K562 (cell line): Measurements from ENCODE around the gene DAD1. TPM values are rescaled to one million over a fixed set of nuclear protein-coding genes. Genes with fewer than 3 reads are reported as not detected.

Experiments
- ATAC-seq: fragments of 200-7000 bp; cut with Tn5 transposase; 3 replicates; pipeline ENCODE4 v1.9.1; 2020; ENCODE audit warnings: moderate library complexity
- BruUV-seq: library from RNA; stranded (reverse); fragments of 400-500 nt; replicated peaks from 2 replicates; lab custom pipeline; 2021; lab: Mats Ljungman, UMichigan
- CTCF ChIA-PET: fragments of 300-600 bp; formaldehyde crosslinking; extraction: SDS; loops from one replicate; lab custom pipeline; 2021; ENCODE audit warnings: low intra/inter-chr PET ratio; lab: Yijun Ruan, JAX
- POLR2A ChIA-PET: fragments of 300-600, 350-650 bp; sonication (Branson Sonifier 250); formaldehyde crosslinking; extraction: SDS; loops from one replicate; lab custom pipeline; 2021; ENCODE audit warnings: antibody characterized with exemption, inconsistent platforms; lab: Yijun Ruan, JAX
- DNase-seq, 4 experiments: peaks; one replicate each; pipeline versions ENCODE4 v3.0.0 to v3.0.0-alpha.2; 2011 to 2018; ENCODE audit warnings: low spot score in 3 of 4, mixed read lengths in 3 of 4; ENCODE audit errors: extremely low read depth in 1 of 4
- FAIRE-seq: peaks from 2 replicates; lab custom pipeline; 2011; peaks lifted over from hg19 to GRCh38; lab: Jason Lieb, UNC
- H2AFZ ChIP-seq: 2 replicates; pipeline ENCODE4 v1.6.0; 2011; ENCODE audit warnings: low read depth, low read length, control low read depth, inconsistent platforms
- H3K27ac ChIP-seq: fragments of 200-600 bp; 3 replicates; pipeline ENCODE4 v1.8.0; 2011; ENCODE audit warnings: low read depth, mild to moderate bottlenecking, control low read depth, inconsistent platforms, low read length, moderate library complexity, mixed read lengths; ENCODE audit errors: extremely low read depth
- H3K27me3 ChIP-seq, 2 experiments: fragments of 300-600 bp in 1 of 2; 2 replicates in 1 of 2; 3 replicates in 1 of 2; pipeline versions ENCODE4 v1.6.0 to v1.8.0; 2011; ENCODE audit warnings: inconsistent platforms in 2 of 2, low read length in 2 of 2, mild to moderate bottlenecking in 1 of 2, mixed read lengths in 1 of 2, moderate library complexity in 1 of 2; ENCODE audit not compliant: control insufficient read depth in 2 of 2, insufficient read depth in 2 of 2
- H3K36me3 ChIP-seq: fragments of 300-600 bp; 3 replicates; pipeline ENCODE4 v1.8.0; 2011; ENCODE audit warnings: mild to moderate bottlenecking, low read length, inconsistent platforms; ENCODE audit not compliant: control insufficient read depth, insufficient read depth
- H3K4me1 ChIP-seq, 2 experiments: fragments of 200-600 bp in 1 of 2; replicated peaks in 1 of 2; 2 replicates in 1 of 2; 3 replicates in 1 of 2; pipeline versions ENCODE4 v1.5.1 to v1.8.0; 2011; ENCODE audit warnings: inconsistent platforms in 2 of 2, low read length in 2 of 2, mild to moderate bottlenecking in 1 of 2, mixed read lengths in 1 of 2, moderate library complexity in 1 of 2; ENCODE audit not compliant: control insufficient read depth in 2 of 2, insufficient read depth in 2 of 2
- H3K4me2 ChIP-seq: 2 replicates; pipeline ENCODE4 v1.6.1; 2011; ENCODE audit warnings: low read length, control low read depth, inconsistent platforms, mixed read lengths; ENCODE audit not compliant: insufficient read depth
- H3K4me3 ChIP-seq: fragments of 200-600 bp; sonication (generic), shearing (Covaris generic); 2 replicates; pipeline ENCODE4 v1.5.1; 2016; ENCODE audit warnings: control low read depth, inconsistent platforms
- H3K79me2 ChIP-seq: fragments of 200-600 bp; 3 replicates; pipeline ENCODE4 v1.8.0; 2011; ENCODE audit warnings: low read length, inconsistent platforms; ENCODE audit not compliant: control insufficient read depth, insufficient read depth
- H3K9ac ChIP-seq, 2 experiments: 2 replicates each; pipeline versions ENCODE4 v1.6.0 to v1.6.1; 2011; ENCODE audit warnings: low read depth in 2 of 2, low read length in 2 of 2, control low read depth in 1 of 2, inconsistent platforms in 1 of 2, mild to moderate bottlenecking in 1 of 2, mixed read lengths in 1 of 2; ENCODE audit not compliant: insufficient read depth in 1 of 2
- H3K9me1 ChIP-seq: one replicate; pipeline ENCODE4 v1.6.0; 2011; ENCODE audit warnings: inconsistent platforms, mild to moderate bottlenecking, low read length, moderate library complexity; ENCODE audit not compliant: control insufficient read depth, insufficient read depth
- H3K9me3 ChIP-seq: replicated peaks from 2 replicates; pipeline ENCODE4 v1.5.1; 2011; ENCODE audit warnings: low read depth, low read length, inconsistent platforms; ENCODE audit not compliant: control insufficient read depth, insufficient read depth
- H4K20me1 ChIP-seq: replicated peaks from 2 replicates; pipeline ENCODE4 v1.6.1; 2011; ENCODE audit warnings: low read length, inconsistent platforms, mixed read lengths; ENCODE audit not compliant: control insufficient read depth, insufficient read depth
- JUNB ChIP-seq: fragments of 450-650 bp; formaldehyde crosslinking; conservative IDR thresholded peaks from 2 replicates; pipeline ENCODE4 v1.4.0; 2020; ENCODE audit warnings: mild to moderate bottlenecking
- ZNF655 ChIP-seq: fragments of 250-450 bp; sonication (Bioruptor Pico); IDR thresholded peaks from 2 replicates; pipeline ENCODE4 v1.5.0; 2021
- WGBS: fragments of 100-300 bp; shearing (Covaris generic); methylation state at CpG from one replicate; pipeline ENCODE4 v1.1.6; 2016; ENCODE audit warnings: low coverage, mixed read lengths; ENCODE audit not compliant: insufficient coverage; ENCODE audit errors: missing lambda C conversion rate; 5-methylcytosine and 5-hydroxymethylcytosine counted together
- in situ Hi-C: fragments of 300-500 bp; cut with MboI; formaldehyde crosslinking; loops from 4 replicates; pipeline ENCODE4 v1.15.0; 2018; ENCODE audit warnings: inconsistent platforms, mixed read lengths
- intact Hi-C: fragments of 100-400 bp; cut with micrococcal nuclease; formaldehyde crosslinking; loops from 2 replicates; pipeline ENCODE4 v1.14.2; 2022
- polyA plus RNA-seq, 8 experiments: library from polyadenylated mRNA; depleted of rRNA in 4 of 8; stranded (reverse) in 5 of 8; unstranded in 3 of 8; fragments of >200 nt; fragmentation: Nextera tagmentation in 2 of 8; fragmentation: Illumina TruSeq in 1 of 8; extraction: Ambion mirVana in 2 of 8; extraction: Trizol in 1 of 8; gene quantifications; 2 replicates each; pipeline versions ENCODE4 v1.2.1 to v1.2.3, GENCODE V29; 2011 to 2014; ENCODE audit warnings: inconsistent platforms in 1 of 8, missing spikeins in 1 of 8
- total RNA-seq, 7 experiments: library from RNA; depleted of rRNA in 6 of 7; stranded (reverse); fragments of >200 nt in 6 of 7; fragmentation: Illumina TruSeq in 2 of 7; extraction: Trizol in 2 of 7; gene quantifications; 2 replicates each; pipeline versions ENCODE4 v1.2.1 to v1.2.3, GENCODE V29; 2011 to 2021; ENCODE audit warnings: low replicate concordance in 1 of 7
- TF ChIP-seq, protein P1 (sequence below): fragments of 250-450 bp; sonication (Bioruptor Pico); IDR thresholded peaks from 2 replicates; pipeline ENCODE4 v1.4.0; 2020

Gene DAD1
- total and polyA plus RNA-seq, 9 of the 15 experiments (the other 6 are each of a cell fraction or from before 2014, with no cell fraction given): 104 to 617 (median 222) TPM

DNA sequence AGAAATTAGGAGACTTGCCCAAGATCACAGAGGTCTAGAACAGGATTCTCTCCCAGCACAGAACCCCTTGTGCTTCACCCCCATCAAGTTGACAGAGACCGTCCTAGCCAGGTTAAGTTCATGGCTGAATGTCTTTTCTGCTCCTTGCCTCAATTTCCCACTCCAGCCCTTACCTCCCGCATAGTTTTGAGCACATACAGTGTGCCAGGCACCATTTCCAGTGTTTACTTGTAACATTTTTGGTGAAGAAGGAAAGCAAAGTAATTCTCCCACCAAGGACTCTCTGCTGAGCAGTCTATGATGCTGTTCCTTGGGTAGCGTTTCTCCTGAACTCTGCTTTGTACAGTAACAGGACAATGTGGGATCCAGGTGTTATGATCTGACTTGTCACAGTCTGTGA, 10.3 kb upstream of the DAD1 start:
- intact Hi-C loops (no loop called here), in situ Hi-C loops (no loop called here)
- peak overlapping the region; percentile 87 for H3K4me2 ChIP-seq
- H3K27me3 ChIP-seq: no peaks in the 10 kb centered on the region
- H3K9ac ChIP-seq: peak overlapping the region; percentile 49 to 68; a peak in 3 of 4 replicates
- FAIRE-seq: no peak
- no peaks in the 10 kb centered on the region for H3K9me3 ChIP-seq
- ATAC-seq: no peak
- peaks cover 2% of the 10 kb centered on the region for H3K9me1 ChIP-seq
- CTCF ChIA-PET: no interaction called here
- no TSS peak for BruUV-seq
- 50% methylated on average over 3 of the region's 3 CpGs for WGBS
- H3K27ac ChIP-seq: peak overlapping the region; percentile 72; the same call in 2 of the 3 replicates
- TF ChIP-seq JUNB (CRISPR knock-in tag) (no peak), ZNF655 (CRISPR knock-in tag) (no peak)
- TF ChIP-seq, protein P1, sequence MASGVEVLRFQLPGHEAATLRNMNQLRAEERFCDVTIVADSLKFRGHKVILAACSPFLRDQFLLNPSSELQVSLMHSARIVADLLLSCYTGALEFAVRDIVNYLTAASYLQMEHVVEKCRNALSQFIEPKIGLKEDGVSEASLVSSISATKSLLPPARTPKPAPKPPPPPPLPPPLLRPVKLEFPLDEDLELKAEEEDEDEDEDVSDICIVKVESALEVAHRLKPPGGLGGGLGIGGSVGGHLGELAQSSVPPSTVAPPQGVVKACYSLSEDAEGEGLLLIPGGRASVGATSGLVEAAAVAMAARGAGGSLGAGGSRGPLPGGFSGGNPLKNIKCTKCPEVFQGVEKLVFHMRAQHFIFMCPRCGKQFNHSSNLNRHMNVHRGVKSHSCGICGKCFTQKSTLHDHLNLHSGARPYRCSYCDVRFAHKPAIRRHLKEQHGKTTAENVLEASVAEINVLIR (CRISPR knock-in tag): no peak
- peaks cover 14 to 37% of the 10 kb centered on the region in 2 experiments; a peak in 4 of 5 replicates for H3K4me1 ChIP-seq
- H2AFZ ChIP-seq: peak overlapping the region; percentile 32; the same call in 1 of the 2 replicates
- peaks cover 14% of the 10 kb centered on the region for H3K79me2 ChIP-seq
- POLR2A ChIA-PET: interaction anchor here (0.9 to 1.6 kb wide), 3 partner anchors 8 to 167 kb away, joined by 3 to 8 read pairs (median 4); partner anchors contain the start of gene OXA1L
- DNase-seq: no peak
- H3K4me3 ChIP-seq: peak overlapping the region; percentile 56
- H3K36me3 ChIP-seq: peaks cover 17% of the 10 kb centered on the region; the same call in 2 of the 3 replicates
- H4K20me1 ChIP-seq: no peaks in the 10 kb centered on the region
